ENCODE results near the gene LYPD8.

LYPD8 gene

DNA sequence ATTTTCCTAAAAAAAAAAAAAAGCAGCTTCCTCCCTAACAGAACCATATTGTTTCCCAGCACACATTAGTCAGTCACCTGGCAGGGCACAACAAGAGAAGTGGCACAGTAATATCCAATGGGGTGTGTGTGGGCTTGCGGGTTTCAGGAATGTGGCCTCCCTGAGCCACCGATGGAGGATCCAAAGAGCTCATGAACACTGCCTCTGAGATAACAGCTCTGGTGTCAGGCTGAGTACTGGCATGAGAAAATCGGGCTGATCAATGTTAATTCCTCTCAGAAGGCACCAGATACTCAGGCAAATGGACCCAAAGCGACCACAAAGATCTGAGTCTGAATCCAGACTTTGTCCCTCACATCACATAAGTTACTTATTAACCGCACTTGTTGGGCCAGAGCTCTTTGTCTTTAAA, 2.2 kb upstream of the LYPD8 start:
- DNase-seq (ENCODE audit: low spot score), result no peak

DNA sequence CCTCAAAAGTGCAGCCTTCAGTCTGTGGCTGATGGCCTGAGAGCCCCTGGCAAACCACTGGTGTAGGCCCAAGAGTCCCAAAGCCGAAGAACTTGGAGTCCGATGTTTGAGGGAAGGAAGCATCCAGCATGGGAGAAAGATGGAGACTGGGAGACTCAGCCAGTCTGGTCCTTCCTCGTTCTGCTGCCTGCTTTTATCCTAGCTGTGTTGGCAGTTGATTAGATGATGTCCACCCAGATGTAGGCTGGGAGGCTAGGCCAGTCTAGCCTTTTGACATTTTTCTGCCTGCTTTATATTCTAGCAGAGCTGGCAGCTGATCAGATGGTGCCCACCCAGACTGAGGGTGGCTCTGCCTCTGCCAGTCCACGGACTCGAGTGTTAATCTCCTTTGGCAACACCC, 1.1 kb upstream of the LYPD8 start:
- no peak for DNase-seq (ENCODE audit: low spot score)

DNA sequence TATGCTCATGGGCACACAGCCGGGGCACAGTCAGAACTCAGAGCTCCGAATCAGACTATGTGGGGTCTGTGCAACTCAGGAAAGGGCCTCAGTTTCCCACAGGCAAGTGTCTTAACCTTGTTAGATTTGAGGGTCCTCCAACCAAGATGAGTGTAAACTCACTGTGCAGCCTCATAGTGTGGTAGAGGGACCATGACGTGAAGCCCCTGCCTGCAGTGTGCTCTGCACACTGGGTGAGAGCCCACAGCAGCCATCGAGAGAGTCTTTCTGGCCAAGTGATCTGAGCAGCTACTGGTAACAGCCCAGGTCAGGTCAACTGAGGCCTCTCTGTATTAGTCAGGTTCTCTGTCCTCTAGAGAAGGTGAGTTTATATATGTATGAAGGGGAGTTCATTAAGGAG, 592 bp upstream of the LYPD8 start:
- no peak for DNase-seq (ENCODE audit: low spot score)

DNA sequence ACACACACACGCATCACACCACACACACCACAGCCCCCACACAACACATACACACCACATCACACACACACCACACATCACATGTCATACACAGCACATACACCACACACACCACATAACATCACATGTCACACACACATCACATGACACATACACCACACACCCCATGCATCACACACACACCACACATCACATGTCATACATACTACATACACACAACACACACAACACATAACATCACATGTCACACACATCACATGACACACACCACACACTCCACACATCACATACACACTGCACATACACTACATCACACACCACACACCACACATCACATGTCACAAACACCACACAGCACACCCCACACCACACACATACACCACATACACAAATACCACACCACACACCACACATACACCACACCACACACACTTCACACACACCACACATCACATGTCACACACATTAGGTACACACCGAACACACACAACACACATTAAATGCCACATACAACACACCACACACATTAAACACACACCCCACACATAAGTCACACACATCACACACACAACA, 1.8 kb downstream of the LYPD8 start:
- no peak for DNase-seq (ENCODE audit: low spot score)

DNA sequence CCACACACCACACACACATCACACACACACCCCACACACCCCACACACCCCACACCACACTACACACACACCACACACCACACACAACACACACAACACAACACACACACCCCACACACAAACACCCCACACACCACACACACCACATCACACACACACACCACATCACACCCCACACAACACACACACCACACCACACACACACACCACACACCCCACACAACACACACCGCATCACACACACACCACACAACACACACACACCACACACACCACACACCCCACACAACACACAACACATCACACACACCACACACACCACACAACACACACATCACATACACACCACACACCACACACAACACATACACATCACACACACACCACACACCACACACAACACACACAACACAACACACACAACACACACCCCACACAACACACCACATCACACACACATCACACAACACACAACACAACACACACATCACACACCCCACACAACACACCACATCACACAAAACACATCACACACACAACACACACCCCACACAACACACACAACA, 2.4 kb downstream of the LYPD8 start:
- DNase-seq (ENCODE audit: low spot score), result no peak

DNA sequence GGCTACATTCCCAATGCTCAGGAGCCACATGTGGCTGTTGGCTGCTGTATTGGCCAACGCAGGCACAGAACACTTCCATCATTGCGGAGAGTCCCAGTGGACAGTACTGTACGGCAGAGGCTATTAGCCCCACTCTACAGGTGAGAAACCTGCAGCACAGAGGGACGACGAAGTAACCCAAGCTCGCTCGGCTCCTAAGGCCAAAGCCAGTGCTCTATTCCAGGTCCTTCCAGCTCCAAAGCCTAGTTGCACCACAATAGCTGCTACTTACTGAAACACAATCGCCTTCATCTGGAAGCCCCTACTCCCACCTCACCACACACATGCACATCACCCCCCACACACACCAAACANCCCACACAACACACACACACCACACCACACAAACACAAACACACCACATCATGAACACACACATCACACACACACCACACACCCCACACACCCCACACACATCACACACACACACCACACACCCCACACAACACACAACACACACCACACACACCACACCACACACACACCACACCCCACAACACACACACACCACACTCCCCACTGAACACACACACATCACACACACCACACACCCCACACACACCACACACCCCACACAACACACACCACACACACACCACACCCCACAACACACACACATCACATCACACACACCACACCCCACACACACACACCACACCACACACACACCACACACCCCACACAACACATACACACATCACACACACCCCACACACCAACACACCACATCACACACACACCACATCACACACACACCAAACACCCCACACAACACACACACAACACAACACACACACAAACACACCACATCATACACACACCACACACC, 3.2 kb downstream of the LYPD8 start:
- DNase-seq (ENCODE audit: low spot score), result no peak

DNA sequence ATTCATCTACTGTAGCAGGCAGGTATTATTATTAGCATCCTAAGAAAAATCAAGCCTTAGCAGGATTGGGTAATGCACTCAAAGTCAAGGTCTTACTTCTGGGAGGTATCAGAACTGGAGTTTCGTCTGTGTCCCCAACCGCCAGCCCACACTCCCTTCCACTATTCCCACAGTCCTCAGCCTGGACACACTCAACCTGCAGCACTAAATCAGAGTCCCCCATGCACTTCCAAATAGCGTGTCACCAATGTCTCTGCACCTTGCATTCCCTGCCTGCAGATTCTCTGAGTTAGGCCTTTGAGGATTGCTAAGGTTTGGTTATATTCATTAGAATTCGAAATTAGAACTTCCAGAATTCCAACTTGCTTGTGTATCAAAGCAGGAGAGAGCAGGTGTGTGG, 3.9 kb downstream of the LYPD8 start:
- DNase-seq (ENCODE audit: low spot score), result no peak

DNA sequence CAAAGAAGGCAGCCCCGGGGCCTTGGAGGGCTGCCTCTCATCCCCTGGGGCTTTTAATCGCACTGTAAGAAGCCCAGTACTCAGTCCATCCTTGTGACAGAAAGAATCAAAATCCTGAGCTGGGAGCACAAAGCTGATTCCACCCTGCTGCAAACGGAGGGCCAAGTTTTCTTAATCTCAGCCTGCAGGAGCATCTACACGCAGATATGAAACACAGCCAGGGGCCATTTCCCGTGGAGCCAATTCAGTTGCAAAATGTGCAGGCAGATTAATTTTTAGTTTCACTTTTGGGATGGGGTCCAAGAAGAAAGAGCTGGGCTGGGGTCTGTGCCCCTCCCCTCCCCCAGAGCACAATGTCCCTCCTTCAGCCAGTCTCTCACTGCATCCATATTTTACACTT, 4.4 kb downstream of the LYPD8 start:
- no peak for DNase-seq (ENCODE audit: low spot score)

DNA sequence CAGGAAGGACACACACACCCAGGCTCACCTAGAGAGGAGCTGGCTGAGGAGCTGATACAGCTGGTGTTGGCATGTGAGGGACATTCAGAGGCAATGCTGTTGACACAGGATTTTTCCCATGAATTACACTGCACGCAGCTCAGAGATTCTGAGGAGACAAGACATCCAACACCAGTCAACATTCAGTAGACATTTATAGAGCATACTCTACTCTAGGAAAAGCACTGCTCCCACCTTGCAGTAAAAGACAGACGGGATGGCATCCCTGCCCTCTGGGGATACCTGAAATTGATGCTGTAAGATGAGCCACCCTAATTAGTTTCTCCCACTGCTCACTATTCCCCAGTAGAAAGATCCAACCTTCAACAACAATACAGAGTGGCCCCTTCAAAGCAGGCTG, 5.1 kb downstream of the LYPD8 start:
- DNase-seq (ENCODE audit: low spot score), result no peak

DNA sequence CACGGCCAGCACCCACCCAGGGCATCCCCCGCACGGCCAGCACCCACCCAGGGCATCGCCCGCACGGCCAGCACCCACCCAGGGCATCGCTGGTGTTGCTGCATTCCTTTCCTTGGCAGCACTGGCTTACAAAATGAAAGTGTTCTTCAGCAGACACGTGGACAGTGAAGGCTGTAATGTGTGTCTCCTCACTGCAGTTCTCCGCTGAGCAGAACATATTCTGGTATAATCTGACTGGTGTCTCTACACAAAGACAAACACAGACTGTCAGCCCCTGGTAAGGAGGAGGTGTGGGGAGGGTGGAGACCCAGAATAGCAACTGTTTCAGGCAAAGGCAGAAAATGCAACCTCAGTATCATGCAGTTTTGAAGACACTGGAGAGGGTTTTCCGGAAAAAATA, 7.3 kb downstream of the LYPD8 start:
- DNase-seq (ENCODE audit: low spot score), result no peak

DNA sequence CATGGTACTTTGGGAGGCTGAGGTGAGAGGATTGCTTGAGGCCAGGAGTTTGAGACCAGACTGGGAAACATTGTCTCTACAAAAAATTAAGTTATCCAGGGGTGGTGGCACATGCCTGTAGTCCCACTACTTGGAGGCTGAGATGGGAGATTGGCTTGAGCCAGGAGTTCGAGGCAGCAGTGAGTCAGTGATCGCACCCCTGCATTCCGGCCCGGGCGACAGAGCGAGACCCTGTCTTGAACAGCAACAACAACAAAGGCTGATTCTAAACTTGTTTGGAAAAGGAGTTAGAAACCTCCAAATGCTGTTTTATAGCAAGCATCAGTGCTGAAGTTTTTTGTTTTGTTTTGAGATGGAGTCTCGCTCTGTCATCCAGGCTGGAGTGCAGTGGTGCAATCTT, 14.7 kb downstream of the LYPD8 start:
- no peak for DNase-seq (ENCODE audit: low spot score)

DNA sequence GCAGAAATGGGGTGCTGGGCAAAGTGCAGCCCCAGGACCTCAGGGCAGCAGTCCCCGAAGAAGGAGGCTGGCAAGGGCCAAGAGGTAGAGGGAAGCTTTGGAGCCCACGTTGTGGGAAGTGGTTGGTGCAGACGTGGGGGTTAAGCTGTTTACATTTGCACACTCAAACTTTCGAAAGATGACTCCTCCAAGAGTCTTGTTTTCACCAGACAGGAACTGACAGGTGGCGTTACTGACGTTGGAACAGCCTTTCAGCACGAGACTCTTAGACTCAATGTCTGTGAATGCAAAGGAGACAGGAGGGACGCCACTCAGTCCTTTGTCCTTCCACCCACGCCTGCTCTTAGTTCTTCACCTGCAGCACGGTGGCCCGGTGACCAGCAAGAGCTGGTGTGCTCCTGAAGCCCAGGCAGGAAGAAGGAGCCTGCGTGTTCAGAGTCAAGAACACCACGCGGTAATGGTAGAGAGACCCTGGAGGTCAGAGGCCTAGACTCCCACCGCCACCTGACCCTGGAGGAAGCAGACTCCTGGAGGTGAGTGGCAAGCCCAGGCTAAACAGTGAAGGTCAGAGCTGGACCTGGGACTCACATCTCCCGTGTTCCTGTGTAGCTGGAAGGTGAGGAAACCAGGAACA, 15.9 kb downstream of the LYPD8 start:
- DNase-seq (ENCODE audit: low spot score), result no peak

DNA sequence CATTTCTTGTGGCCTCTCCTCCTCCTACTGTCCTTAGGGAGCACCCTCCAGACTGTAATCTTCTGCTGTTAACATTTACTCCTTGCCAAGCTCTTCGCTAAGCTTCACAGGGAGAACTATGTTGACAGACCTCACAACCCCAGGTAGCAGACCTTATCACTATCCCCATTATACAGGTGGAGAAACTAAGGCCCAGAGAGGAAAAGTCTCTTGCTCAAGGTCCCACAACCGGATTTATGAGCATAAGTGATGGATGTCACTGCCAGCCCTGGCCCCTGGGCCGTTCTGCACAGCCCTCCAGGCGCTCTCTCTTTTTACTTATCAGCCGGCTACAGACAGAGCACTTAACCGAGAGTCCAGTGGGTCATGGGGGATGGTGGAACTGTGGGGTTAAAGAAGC, 18.1 kb downstream of the LYPD8 start:
- no peak for DNase-seq (ENCODE audit: low spot score)

DNA sequence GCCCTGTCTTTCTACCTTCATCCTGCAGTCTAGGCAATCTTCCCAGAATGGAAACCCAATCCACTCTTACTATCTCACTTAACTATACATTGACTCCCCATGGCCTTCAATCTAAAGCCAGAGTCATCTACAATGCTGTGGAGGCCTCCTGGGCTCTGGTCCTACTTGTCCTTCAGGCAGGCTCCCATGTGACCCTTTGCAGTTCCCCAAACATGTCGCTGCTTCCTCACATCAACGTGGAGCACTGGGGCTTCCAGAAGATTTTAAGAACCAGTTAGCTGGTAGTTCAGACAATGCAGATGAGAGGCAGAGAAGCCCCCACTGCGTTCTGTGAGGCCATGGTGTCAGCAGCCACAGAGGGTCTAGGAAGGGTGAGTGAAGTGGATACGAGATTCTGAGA, 18.6 kb downstream of the LYPD8 start:
- no peak for DNase-seq (ENCODE audit: low spot score)

DNA sequence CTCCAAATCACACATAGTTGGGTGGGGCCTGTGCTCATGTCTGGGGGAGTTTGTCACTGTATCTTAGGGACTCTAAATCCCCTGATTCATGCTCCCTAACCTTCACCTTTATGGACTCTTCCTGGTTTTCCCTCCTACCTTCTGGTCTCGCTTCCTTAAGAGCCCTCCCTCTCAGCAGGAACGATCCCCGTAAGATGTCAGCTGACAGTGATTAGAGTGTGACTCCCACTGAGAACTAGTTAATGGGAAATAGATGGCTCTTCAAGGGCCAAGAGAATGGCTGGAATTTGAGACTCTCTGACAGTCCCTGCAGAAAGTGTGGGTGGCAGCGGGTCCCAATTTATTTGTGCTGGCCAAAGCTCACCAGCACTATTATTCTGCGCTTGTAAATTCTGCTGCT, 22.0 kb downstream of the LYPD8 start:
- no peak for DNase-seq (ENCODE audit: low spot score)

DNA sequence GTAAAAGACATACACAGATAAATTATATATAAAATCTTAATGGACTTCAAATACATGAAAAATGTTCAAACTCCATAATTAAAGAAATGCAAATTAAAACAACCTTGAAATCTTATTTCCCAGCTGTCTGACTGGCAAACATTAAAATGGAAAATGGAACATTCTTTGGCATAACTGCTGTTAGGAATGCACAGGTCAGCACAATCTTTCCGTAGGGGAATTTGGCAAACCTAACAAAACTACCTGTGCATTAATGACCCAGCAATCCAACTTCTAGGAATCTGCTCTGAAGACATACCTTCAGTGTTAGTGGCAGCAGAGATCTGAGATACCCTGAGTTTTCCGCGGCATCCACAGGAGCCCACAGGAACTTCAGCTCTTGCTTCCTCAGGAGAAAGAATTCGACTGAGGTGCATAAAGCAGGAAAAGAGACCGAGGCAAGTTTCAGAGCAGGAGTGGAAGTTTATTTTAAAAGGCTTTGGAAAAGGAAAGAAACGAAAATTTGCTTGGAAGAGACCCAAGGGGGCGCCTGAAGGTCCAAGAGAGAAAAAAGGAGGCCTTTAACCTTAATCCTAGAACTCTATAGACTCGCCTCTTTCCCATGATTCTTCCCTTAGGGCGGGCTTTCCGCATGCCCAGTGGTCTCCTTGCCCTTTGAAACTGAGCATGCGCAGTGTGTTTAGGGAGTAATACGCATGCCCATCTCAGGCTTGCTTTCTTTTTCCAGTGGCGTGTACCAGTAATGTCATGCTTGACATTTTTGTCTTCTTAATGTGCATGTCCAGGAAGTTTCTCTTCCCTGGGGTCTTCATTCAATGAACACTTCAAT, 24.8 kb downstream of the LYPD8 start:
- DNase-seq (ENCODE audit: low spot score), result no peak

DNA sequence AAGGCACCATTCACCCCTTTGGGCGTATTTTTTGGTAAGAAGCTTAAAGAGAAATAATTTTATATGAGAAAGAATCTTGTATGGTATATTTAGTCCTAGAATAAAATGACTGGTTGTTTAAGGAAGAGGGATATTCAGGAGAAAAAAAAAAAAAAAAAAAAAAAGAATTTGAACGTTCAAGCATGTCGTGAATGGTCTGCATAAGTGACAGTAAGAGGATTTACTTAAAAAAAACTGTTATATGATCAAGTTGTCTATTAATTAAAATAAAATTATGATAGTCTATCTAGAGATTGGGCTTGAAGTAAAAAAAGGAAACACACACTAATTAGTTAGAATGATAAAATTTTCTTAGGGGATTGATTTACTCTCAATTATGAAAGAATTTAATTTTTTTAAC, 41.3 kb downstream of the LYPD8 start:
- DNase-seq (ENCODE audit: low spot score), result no peak

DNA sequence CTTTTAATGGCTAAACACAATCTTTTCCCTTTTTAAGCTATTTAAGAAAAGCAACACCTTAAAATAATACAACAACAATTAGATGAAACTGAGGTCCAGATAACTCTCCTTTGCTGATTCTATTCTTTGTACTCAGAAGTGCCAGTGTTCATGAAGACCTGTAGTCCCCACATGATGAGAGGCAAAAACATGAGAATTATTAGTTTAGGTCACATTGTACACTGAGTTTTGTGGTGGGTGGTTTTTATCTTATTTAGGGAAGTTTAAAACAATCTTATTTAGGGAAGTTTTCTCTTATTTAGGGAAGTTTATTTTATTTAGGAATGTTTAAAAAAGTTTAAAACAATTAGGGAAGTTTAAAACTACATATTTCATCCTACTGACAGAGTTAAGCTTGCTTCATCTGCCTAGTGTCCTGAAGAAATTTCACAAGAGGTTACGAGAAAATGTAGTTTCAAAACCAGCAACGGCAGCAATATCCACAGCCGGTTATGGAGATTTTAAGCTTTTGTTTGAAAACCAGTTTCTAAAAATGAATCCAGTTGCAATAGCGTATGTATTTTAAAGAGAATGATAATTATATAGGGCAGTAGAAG, 45.2 kb downstream of the LYPD8 start:
- DNase-seq (ENCODE audit: low spot score), result no peak

DNA sequence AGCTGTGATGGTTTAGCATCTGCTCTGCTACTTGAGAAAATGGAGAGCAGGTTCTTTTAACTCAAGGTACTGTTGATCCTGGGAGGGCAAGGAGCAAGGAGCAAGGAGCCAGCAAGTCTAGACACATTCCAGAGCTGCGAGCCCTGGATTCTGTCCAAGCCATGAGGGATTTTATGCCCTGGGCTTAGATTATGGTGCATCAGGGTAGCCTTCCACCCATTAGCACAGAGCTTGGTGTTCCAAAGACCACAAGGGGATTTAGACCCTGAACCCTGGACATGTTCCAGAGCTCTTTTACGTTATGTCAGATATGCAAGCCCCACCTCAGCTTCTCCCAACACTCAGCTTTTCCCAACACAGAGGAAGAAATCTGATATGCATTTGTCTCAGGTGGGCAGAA, 51.0 kb downstream of the LYPD8 start:
- no peak for DNase-seq (ENCODE audit: low spot score)

DNA sequence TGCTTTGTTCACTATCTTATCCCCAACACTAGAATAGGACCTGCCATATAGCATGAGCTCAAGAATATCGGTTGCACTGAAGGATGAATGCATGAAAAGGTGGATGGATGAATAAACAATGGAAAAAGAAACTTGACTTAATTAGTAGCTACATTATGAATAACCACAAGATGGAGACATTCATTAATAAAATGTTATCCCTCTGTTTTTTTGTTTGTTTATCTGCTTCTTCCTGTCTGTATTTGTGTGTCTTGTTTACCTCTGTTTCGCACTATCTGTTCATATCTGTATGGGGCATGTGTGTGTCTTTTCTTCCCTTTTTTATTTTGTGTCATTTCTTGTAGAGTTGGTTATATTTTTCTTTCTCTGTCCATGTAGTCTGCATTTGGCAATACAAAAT, 51.9 kb downstream of the LYPD8 start:
- no peak for DNase-seq (ENCODE audit: low spot score)

DNA sequence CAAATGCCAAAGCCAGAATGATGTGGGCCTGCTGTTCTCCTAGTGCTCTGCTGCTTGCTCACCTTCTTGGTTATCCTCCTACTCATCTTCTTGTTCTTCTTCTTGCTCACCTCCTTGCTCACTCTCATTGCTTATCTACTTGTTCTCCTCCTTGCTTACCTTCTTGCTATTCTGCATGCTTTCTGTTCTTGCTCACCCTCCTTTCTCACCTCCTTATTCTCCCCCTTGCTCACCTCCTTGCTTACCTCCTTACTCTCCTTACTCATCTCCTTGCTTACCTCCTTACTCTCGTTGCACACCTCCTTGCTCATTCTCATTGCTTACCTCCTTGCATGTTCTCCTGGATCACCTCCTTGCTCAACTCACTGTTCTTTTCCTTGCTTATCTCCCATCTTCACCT, 52.8 kb downstream of the LYPD8 start, which contains the start of gene OR14I1:
OR14I1 (minus strand) TSS at position 53 of the 400 bp plus-strand sequence.
- no peak for DNase-seq (ENCODE audit: low spot score)

DNA sequence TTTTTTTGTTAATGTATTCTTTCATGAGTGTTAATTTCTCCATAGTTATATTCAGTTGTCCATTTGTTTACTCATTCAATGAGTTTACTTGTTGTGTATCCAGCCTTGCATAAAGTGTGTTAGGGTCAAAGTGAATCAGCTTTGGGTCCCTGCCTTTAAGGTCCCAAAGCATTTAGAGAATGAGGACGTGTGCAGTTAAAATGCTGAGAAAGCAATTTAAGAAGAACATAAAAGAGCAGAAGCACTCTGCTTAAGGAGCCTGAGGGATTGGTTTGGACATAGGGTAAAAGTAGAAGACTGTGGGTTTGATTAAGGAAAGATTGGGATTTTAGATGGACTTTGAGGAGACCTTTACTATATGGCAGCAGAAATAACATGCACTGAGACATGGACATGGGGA, 56.5 kb downstream of the LYPD8 start:
- no peak for DNase-seq (ENCODE audit: low spot score)

All from globus pallidus (tissue), 1 donor.